Measurements from ENCODE around the gene OR5H2. TPM values are rescaled to one million over a fixed set of nuclear protein-coding genes. Genes with fewer than 3 reads are reported as not detected.

Gene OR5H2
- total RNA-seq, 1 experiment from 2014 or later: not detected

GRCh38 chr3:98329392-98330124, 47.3 kb downstream of the OR5H2 start:
- peak; percentile 47 for DNase-seq (ENCODE audit: extremely low read depth, low read depth)

GRCh38 chr3:98331329-98331728, 49.0 kb downstream of the OR5H2 start:
- DNase-seq (ENCODE audit: extremely low read depth, low read depth): no peak

Other genes starting within 250 kb of the OR5H2 start
- gene GABRR3, start 247.2 kb upstream of the OR5H2 start, total RNA-seq (2014; rRNA removed; shearing (Covaris generic)): not detected in 2 replicates
- gene OR5AC2, start 195.3 kb upstream of the OR5H2 start, total RNA-seq (2014; rRNA removed; shearing (Covaris generic)): not detected in 2 replicates
- not detected in 2 replicates for gene OR5H1, start 151.8 kb upstream of the OR5H2 start, total RNA-seq (2014; rRNA removed; shearing (Covaris generic))
- not detected in 2 replicates for gene OR5H14, start 135.0 kb upstream of the OR5H2 start, total RNA-seq (2014; rRNA removed; shearing (Covaris generic))
- not detected in 2 replicates for gene OR5H15, start 115.8 kb upstream of the OR5H2 start, total RNA-seq (2014; rRNA removed; shearing (Covaris generic))
- gene OR5H6, start 18.3 kb upstream of the OR5H2 start, total RNA-seq (2014; rRNA removed; shearing (Covaris generic)): not detected in 2 replicates
- not detected in 2 replicates for gene OR5K4, start 71.3 kb downstream of the OR5H2 start, total RNA-seq (2014; rRNA removed; shearing (Covaris generic))
- not detected in 2 replicates for gene OR5K3, start 108.2 kb downstream of the OR5H2 start, total RNA-seq (2014; rRNA removed; shearing (Covaris generic))
- not detected in 2 replicates for gene OR5K1, start 180.7 kb downstream of the OR5H2 start, total RNA-seq (2014; rRNA removed; shearing (Covaris generic))
- not detected in 2 replicates for gene OR5K2, start 215.2 kb downstream of the OR5H2 start, total RNA-seq (2014; rRNA removed; shearing (Covaris generic))
- gene CLDND1, start 240.4 kb downstream of the OR5H2 start, total RNA-seq (2014; rRNA removed; shearing (Covaris generic)): 80.0 and 104 TPM in 2 replicates
- not detected in 2 replicates for gene GPR15, start 249.5 kb downstream of the OR5H2 start, total RNA-seq (2014; rRNA removed; shearing (Covaris generic))